SK-MEL-5 (cell line): ENCODE results near the gene SIGLECL1. TPM values are rescaled to one million over a fixed set of nuclear protein-coding genes. Genes with fewer than 3 reads are reported as not detected.
"Not testable (repeated sequence)": the region's sequence is repeated elsewhere in the genome, so short reads cannot be mapped to it uniquely, and the experiment has no call there.

Source experiments
- DNase-seq: peaks from one replicate; pipeline ENCODE4 v3.0.0-alpha.2; 2016; ENCODE audit warnings: low read depth, low spot score
- in situ Hi-C: cut with HindIII; loops from 2 replicates; pipeline ENCODE4 v1.10.0; 2016; ENCODE audit warnings: low sequenced_read_pairs, high pct_unique_total_duplicates, low pct_unique_long_range_greater_than_20kb
- polyA plus RNA-seq, 2 experiments: library from polyadenylated mRNA; depleted of rRNA; stranded (reverse); fragments of >200 nt; gene quantifications; 2 replicates each; pipeline ENCODE4 v1.2.3, GENCODE V29; 2015
- total RNA-seq: library from RNA; depleted of rRNA; stranded (reverse); fragments of >200 nt; shearing (Covaris generic); gene quantifications from 2 replicates; pipeline ENCODE4 v1.2.3, GENCODE V29; 2014; rRNA removed

SIGLECL1 gene
- total RNA-seq: not detected in 2 replicates
- polyA plus RNA-seq (2015; cell fraction: cytosol; rRNA removed): not detected in 2 replicates
- not detected in 2 replicates for polyA plus RNA-seq (2015; cell fraction: nucleus; rRNA removed)

DNA sequence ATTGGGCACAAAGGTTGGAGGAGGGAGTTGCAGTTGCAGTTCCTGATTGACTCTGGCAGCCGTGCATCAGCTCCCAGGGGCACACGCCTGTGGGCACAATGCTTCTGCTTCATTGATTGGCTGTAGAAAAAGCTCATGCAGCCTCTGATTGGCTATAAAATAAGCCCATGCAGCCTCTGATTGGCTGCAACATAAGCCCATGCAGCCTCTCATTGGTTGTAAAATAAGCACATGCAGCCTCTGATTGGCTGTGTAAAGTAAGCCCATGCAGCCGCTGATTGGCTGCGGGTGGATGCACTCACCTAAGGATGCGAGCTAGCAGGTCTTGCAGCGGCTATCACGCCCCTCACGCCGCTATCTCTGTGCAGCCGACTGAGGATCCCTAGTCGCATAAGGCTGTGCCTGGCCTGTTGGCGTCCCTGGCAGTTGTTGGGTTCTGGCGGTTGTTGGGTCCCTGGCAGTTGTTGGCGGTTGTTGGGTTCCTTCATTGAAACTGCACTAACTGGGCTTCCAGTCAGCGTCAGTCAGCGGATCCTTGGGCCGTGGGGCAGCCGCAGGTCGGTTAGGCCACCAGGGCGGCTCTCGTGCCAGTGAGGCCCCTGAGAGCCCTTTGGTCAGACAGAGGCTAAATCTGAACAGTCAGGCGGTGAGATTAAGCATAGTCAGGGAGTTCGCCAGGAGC lies at the start of gene SIGLECL1:
Gene SIGLECL1 (plus strand): TSS at position 295 of the 682 bp plus-strand sequence. CDS start 12,993 bp downstream, outside the sequence.
- in situ Hi-C loops: no loop called here
- DNase-seq: no peak

DNA sequence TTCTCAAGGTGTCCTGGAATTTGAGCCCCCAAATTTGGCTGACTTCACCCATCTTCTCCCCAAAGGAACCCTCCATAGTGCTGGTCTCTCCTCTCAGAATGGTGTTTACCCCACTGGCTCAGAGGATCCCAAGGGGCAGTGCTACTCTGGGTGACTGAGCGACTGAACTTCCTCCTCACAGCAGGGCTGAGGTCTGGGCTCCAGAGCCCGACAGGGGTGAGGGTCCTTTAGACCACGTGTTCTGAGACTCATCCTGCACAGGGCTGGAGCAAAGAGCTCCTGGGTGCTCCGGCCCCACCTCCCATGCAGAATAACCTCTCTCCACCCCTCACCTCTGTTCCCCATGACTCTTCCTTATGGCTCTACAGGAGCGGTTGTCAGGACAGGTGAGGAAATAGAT lies 49.2 kb upstream of the SIGLECL1 start:
- in situ Hi-C loops: no loop called here
- no peak for DNase-seq

DNA sequence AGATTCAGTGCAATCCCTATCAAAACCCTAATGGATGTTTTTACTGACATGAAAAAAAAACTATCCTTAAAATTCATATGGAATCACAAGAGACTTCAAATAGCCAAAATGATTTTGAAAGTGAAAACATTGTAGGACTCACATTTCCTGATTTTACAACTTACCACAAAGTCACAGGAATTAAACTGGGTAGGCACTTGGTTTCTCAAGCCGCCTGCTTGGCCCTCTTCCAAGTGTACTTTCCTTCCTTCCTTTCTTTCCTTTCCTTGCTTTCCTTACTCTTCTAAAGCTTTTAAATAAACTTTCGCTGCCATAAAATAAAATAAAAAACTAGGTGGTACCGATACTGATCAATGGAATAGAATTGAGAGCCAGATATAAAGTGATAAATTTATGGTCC lies 47.0 kb upstream of the SIGLECL1 start:
- in situ Hi-C loops: no loop called here
- no peak for DNase-seq

DNA sequence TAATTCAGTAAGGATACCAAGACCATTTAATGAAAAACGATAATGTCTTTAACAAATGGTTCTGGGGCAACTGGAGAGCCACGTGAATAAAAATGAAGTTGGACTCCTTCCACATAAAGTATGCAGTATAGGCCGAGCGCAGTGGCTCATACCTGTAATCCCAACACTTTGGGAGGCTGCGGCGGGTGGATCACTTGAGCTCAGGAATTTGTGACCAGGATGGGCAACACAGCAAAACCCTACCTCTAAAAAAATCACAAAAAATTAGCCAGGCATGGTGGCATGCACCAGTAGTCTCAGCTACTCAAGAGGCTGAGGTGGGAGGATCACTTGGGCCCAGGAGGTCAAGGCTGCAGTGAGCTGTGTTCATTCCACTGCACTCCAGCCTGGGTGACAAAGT lies 46.6 kb upstream of the SIGLECL1 start:
- no peak for DNase-seq
- in situ Hi-C loops: no loop called here

DNA sequence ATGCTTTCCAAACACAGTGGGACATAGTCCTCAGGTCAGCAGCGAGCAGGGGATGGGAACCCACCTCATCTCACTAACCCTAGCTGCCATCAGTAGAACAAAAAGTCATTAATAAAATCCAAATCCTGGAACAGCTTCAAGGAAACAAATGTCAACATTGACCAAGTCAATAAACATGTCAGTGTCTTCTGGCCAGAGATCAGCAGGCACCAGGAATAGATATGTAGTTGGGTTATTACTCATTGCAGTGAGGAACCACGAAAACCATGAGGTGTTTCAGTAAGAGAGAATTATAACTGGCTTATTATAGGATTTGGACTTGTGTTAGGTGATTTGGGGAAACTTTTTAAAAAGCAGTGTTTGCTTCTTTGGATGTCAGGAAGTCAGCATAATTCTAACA lies 43.1 kb upstream of the SIGLECL1 start:
- DNase-seq: no peak
- in situ Hi-C loops: no loop called here

DNA sequence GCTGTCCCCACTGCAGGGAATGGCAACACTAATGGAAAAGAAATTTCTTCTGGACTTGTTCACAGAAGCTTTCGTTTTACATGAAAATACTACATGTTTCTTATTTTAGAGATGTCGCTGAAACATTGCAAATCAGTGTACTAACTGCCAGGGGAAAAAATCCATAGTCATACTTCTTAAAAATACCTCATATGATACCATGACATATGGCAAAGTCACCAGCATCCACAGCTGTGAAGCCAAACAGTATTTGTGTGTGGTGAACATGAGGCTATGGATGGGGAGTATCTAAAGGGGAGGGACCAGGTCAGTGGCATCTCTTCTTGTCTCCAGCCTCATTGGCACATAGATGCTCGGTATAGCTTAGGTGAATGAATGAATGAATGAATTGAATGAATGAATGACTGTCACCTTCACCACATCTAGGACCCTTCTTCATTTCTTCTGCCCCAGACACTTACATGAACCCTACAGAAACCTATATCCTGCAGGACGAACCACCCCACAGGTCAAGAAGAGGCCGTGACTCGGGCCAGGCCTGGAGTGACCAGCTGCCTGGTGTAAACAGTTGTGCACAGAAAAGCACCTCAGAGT lies 40.6 kb upstream of the SIGLECL1 start:
- in situ Hi-C loops: no loop called here
- DNase-seq: no peak

DNA sequence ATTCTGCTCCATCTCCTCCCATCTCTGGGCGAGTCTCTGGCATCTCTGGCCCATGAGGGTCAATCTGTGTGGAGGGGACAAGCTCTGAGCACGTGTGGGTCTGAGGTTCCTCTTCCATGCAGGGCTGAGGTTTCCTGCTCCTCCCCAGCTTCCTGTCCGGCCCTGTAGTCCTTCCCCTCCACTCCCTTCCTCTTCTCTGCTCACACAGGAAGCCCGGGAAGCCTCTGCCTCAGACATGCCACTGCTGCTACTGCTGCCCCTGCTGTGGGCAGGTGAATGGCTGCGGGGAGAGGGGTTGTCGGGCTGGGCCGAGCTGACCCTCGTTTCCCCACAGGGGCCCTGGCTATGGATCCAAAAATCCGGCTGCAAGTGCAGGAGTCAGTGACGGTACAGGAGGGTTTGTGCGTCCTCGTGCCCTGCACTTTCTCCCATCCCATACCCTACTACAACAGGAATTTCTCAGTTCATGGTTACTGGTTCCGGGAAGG lies 40.0 kb upstream of the SIGLECL1 start:
- in situ Hi-C loops, DNase-seq: not testable (repeated sequence)

DNA sequence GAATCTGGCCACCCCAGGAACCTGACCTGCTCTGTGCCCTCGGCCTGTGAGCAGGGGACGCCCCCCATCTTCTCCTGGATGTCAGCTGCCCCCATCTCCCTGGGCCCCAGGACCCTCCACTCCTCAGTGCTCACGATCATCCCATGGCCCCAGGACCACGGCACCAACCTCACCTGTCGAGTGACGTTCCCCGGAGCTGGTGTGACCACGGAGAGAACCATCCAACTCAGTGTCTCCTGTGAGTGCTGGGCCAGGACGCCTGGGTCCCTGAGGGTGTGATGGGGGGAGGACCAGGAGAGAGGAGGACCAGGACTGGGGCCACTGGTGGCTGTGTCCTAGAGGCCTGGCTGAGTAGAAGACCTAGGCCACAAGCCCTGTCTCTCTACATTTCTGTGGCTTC lies 39.0 kb upstream of the SIGLECL1 start:
- no peak for DNase-seq
- in situ Hi-C loops: no loop called here

DNA sequence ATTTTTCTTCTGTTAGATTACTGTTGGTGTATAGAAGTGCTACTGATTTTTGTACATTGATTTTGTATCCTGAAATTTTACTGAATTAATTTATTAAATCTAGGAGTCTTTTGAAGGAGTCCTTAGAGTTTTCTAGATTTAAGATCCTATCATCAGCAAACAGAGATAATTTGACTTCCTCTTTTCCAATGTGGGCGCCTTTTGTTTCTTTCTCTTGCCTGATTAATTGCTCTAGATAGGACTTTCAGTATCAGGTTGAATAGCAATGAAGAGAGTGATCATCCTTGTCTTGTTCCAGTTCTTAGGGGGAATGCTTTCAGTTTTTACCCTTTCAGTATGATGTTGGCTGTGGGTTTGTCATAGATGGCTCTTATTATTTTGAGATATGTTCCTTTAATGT lies 31.6 kb upstream of the SIGLECL1 start:
- no peak for DNase-seq
- in situ Hi-C loops: no loop called here

DNA sequence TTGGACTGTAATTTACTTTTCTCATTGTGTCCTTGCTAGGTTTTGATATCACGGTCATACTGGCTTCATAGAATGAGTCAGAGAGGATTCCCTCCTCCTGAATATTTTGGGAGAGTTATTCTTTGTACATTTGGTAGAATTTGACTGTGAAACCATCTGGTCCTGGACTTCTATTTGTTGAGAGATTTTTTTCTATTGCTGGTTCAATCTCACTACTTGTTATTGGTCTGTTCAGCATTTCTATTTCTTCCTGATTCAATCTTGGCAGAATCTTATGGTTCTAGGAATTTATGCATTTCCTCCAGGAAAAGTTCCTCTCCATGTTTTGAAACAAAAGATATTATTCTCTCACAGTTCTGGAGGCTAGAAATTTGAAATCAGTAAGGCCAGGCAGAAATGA lies 30.9 kb upstream of the SIGLECL1 start:
- DNase-seq: no peak
- in situ Hi-C loops: no loop called here

DNA sequence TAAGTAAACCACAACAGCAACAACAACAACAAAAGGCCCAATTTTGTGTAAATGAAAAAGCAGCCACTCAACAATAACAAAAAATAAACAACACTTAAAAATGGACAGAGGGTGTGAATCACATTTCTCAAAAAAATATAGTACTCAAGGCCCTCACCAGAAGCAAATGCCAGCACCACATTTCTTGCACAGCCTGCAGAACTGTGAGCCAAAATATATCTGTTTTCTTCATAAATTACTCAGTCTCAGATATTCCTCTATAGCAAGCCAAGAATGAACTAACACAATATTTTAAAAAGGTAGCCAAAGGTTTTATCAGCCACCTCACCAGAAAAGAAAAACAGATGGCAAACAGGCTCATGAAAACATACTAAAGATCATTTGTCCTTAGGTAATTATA lies 29.9 kb upstream of the SIGLECL1 start:
- in situ Hi-C loops: no loop called here
- DNase-seq: no peak

DNA sequence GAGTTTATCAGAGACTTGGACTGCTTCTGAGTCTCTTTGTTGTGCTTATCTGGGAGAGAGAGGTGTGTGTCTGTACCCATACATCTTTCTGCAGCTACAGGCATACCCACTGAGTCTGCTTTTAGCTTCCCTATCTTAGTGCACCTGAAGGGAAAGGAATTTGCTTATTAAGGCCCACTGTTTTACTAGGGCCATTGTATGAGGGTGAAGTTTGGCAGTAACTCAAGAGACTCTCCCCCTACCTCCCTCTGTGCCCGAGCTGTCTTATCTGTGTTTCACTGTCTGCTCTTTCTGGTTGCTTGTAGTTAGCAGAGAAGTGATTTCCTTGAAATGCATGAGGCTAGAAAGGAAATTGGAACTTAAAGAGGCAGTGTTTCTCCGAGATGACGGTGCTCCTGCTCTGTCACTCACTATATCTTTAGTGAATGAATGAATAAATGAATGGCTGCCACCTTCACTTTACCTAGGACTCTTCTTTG lies 26.7 kb upstream of the SIGLECL1 start:
- no peak for DNase-seq
- in situ Hi-C loops: no loop called here

DNA sequence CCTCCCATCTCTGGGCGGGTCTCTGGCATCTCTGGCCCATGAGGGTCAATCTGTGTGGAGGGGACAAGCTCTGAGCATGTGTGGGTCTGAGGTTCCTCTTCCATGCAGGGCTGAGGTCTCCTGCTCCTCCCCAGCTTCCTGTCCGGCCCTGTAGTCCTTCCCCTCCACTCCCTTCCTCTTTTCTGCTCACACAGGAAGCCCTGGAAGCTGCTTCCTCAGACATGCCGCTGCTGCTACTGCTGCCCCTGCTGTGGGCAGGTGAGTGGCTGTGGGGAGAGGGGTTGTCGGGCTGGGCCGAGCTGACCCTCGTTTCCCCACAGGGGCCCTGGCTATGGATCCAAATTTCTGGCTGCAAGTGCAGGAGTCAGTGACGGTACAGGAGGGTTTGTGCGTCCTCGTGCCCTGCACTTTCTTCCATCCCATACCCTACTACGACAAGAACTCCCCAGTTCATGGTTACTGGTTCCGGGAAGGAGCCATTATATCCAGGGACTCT lies 25.9 kb upstream of the SIGLECL1 start, which contains the start of gene CD33:
Gene CD33 (plus strand): TSS at position 183 of the 496 bp plus-strand sequence. CDS start 39 bp downstream, at position 222.
- in situ Hi-C loops, DNase-seq: not testable (repeated sequence)

DNA sequence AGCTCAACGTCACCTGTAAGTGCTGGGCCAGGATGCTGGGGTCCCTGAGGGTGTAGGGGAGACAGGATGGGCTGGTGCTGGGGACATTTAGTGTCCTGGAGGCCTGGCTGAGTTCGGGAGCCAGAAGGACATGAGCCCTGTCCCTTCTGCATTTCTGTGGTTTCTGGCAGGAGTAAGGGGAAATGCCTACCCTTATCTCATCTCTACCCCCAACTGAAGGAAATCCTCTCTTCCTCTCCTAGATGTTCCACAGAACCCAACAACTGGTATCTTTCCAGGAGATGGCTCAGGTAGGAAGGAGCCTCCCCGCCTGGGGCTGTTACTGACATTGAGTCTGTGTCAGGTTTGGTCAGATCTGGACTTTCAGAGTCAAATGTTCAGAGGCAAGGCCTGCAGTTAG lies 24.8 kb upstream of the SIGLECL1 start:
- in situ Hi-C loops: no loop called here
- DNase-seq: no peak

DNA sequence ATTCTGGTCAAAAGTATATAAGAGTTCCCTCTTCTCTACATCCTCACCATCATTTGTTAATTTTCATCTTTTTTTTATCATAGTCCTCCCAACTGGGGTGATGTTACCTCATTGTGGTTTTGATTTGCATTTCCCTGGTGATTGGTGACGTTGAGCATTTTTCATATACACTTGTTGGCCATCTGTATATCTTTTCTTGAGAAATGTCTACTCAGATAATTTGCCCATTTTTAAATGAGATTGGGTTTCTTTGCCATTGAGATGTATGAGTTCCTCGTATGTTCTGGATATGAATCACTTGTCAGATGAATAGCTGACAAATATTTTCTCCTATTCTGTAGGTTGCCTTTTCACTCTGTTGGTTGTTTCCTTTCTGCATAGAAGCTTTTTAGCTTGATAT lies 23.6 kb upstream of the SIGLECL1 start:
- DNase-seq: no peak
- in situ Hi-C loops: no loop called here

DNA sequence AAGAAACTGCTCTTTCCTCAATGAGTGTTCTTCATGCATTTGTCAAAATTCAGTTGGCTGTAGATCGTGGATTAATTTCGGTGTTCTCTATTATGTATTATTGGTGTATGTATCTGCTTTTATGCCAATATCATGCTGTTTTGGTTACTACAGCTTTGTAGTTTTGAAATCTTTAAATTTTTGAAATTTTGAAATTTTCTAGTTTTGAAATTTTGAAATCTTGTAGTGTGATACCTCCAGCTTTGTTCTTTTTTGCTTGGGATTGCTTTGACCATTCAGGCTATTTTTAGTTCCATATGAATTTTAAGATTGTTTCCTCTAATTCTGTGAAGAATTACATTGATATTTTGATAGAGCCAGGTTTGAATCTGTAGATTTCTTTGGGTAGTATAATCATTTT lies 22.9 kb upstream of the SIGLECL1 start:
- in situ Hi-C loops: no loop called here
- no peak for DNase-seq

DNA sequence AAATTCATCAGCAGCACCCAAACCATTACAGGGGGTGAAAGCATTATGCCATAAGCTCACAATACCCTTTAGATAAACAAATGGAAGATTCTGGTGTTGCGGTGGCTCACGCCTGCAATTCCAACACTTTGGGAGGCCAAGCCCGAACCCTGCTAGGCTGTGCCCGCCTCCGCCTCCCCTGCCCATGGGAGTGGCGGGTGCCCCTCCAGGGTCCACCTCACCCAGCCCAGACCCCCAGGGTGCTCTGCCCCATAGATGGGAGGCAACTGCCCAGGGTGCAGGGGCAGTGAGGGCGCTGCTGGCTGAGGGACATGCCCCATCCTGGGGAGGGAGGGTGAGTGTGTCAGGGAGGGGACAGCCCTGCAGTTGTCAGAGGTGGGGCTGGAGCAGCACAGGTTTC lies 10.0 kb upstream of the SIGLECL1 start:
- no peak for DNase-seq
- in situ Hi-C loops: no loop called here

DNA sequence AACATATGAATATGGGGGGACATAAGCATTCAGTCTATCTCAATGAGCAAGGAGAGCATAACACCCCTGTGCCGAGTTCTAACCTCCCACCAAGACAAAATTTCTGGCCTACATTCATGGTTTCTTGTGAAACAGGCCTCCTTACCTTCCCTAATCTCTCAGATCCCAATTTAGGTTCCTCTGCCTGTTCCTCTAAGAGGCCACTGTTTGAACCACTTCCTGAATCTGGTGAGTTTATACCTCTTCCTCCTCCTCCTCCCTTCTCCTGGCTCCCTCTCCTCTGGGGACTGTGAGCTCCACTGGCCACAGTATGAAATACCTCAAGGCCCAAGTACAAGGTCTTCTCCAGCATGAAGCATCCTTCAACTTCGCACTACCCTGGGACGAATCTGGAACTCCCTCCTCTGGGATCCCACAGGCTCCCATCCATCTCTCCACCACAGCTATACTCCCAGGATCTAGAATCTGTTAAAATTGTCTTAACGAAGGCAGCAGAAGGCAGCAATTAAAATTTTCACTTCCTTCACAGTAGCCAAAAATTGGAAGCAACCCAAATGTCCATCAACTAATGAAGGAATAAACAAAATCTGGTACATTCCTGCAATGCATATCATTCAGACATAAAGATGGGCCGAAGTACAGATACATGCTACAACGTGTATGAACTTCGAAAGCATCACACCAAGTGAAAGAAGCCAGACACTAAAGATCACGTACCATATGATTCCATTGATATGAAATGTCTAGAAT lies 7.8 kb upstream of the SIGLECL1 start:
- in situ Hi-C loops: no loop called here
- no peak for DNase-seq
